ENCODE measurements around the gene RNGTT. TPM values are rescaled to one million over a fixed set of nuclear protein-coding genes. Genes with fewer than 3 reads are reported as not detected.

The RNGTT gene
- total RNA-seq, 3 donors from 2014 or later: 9.1 to 30.3 (median 22.6) TPM

- Histone ChIP-seq H3K9me3 (no peaks in the 10 kb centered on the region), H3K27me3 (no peaks in the 10 kb centered on the region), H3K27ac (no peak overlapping the region), H3K4me3 (no peak overlapping the region), H3K4me1 (no peaks in the 10 kb centered on the region), H3K36me3 (no peaks in the 10 kb centered on the region)
- DNase-seq (ENCODE audit: low spot score in 2 of 2): no peak
- TF ChIP-seq POLR2A (IDR thresholded peaks at IDR 0.05) (no peak), CTCF (IDR thresholded peaks at IDR 0.05) (no peak), POLR2AphosphoS5 (IDR thresholded peaks at IDR 0.05) (no peak)
- intact Hi-C loops (cut with DNase I; ENCODE audit: low total_unique reads): no loop called here
Measured at GRCh38 chr6:88763160-88763559, 200.3 kb downstream of the RNGTT start.

GRCh38 chr6:88761237-88762031 is 202.0 kb downstream of the RNGTT start:
- H3K4me1 ChIP-seq: no peaks in the 10 kb centered on the region
- H3K27ac ChIP-seq: no peak overlapping the region
- TF ChIP-seq CTCF (IDR thresholded peaks at IDR 0.05): no peak
- no peak for TF ChIP-seq POLR2A (IDR thresholded peaks at IDR 0.05)
- TF ChIP-seq POLR2AphosphoS5 (IDR thresholded peaks at IDR 0.05): no peak
- no peak for DNase-seq (ENCODE audit: low spot score in 2 of 2)
- no peaks in the 10 kb centered on the region for H3K27me3 ChIP-seq
- no peaks in the 10 kb centered on the region for H3K9me3 ChIP-seq
- intact Hi-C loops (cut with DNase I; ENCODE audit: low total_unique reads): no loop called here
- H3K36me3 ChIP-seq: no peaks in the 10 kb centered on the region
- no peak overlapping the region for H3K4me3 ChIP-seq

- Histone ChIP-seq H3K4me1 (no peaks in the 10 kb centered on the region), H3K27me3 (no peaks in the 10 kb centered on the region), H3K36me3 (no peaks in the 10 kb centered on the region), H3K4me3 (no peak overlapping the region), H3K27ac (no peak overlapping the region), H3K9me3 (no peaks in the 10 kb centered on the region)
- no peak for DNase-seq (ENCODE audit: low spot score in 2 of 2)
- intact Hi-C loops (cut with DNase I; ENCODE audit: low total_unique reads): no loop called here
- TF ChIP-seq POLR2A (IDR thresholded peaks at IDR 0.05) (no peak), POLR2AphosphoS5 (IDR thresholded peaks at IDR 0.05) (no peak), CTCF (IDR thresholded peaks at IDR 0.05) (no peak)
Measured at GRCh38 chr6:88760091-88760490, 203.3 kb downstream of the RNGTT start.

- Histone ChIP-seq H3K4me3 (no peak overlapping the region), H3K27me3 (no peaks in the 10 kb centered on the region), H3K36me3 (no peaks in the 10 kb centered on the region), H3K4me1 (no peaks in the 10 kb centered on the region), H3K27ac (no peak overlapping the region), H3K9me3 (no peaks in the 10 kb centered on the region)
- TF ChIP-seq POLR2A (IDR thresholded peaks at IDR 0.05): no peak
- TF ChIP-seq CTCF (IDR thresholded peaks at IDR 0.05): no peak
- no peak for TF ChIP-seq POLR2AphosphoS5 (IDR thresholded peaks at IDR 0.05)
- DNase-seq (ENCODE audit: low spot score in 2 of 2): no peak
- intact Hi-C loops (cut with DNase I; ENCODE audit: low total_unique reads): no loop called here
Measured at GRCh38 chr6:88750936-88751335, 212.5 kb downstream of the RNGTT start.

- H3K4me3 ChIP-seq: no peak overlapping the region
- H3K4me1 ChIP-seq: no peaks in the 10 kb centered on the region
- no peaks in the 10 kb centered on the region for H3K9me3 ChIP-seq
- no peaks in the 10 kb centered on the region for H3K36me3 ChIP-seq
- DNase-seq (ENCODE audit: low spot score in 2 of 2): no peak
- no peaks in the 10 kb centered on the region for H3K27me3 ChIP-seq
- intact Hi-C loops (cut with DNase I; ENCODE audit: low total_unique reads): no loop called here
- no peak for TF ChIP-seq POLR2AphosphoS5 (IDR thresholded peaks at IDR 0.05)
- TF ChIP-seq CTCF (IDR thresholded peaks at IDR 0.05): no peak
- TF ChIP-seq POLR2A (IDR thresholded peaks at IDR 0.05): no peak
- no peak overlapping the region for H3K27ac ChIP-seq
Measured at GRCh38 chr6:88749849-88750248, 213.6 kb downstream of the RNGTT start.
